K562 (cell line): ENCODE data around the gene RXFP3. TPM values are rescaled to one million over a fixed set of nuclear protein-coding genes. Genes with fewer than 3 reads are reported as not detected.

ENCODE experiments used
- CTCFL ChIP-seq: IDR thresholded peaks from 2 replicates; pipeline ENCODE4 v1.6.1; 2011; ENCODE audit warnings: borderline replicate concordance, low read depth, mild to moderate bottlenecking, moderate library complexity, low read length; ENCODE audit not compliant: insufficient read depth, poor library complexity, severe bottlenecking
- DEAF1 ChIP-seq: fragments of 450-650 bp; formaldehyde crosslinking; IDR thresholded peaks from 2 replicates; pipeline ENCODE4 v1.4.0; 2020; ENCODE audit warnings: mild to moderate bottlenecking, moderate library complexity
- KLF16 ChIP-seq: IDR thresholded peaks from 2 replicates; pipeline ENCODE4 v1.6.1; 2016; ENCODE audit warnings: antibody characterized with exemption
- POLR3A ChIP-seq: IDR thresholded peaks from 2 replicates; pipeline ENCODE4 v1.6.1; 2011; ENCODE audit warnings: borderline replicate concordance, mild to moderate bottlenecking, moderate library complexity; ENCODE audit not compliant: insufficient read length, insufficient read depth; ENCODE audit errors: extremely low read depth
- RAD21 ChIP-seq, 2 experiments: fragments of 250-450 bp in 1 of 2; fragments of 450-650 bp in 1 of 2; sonication (Bioruptor Pico) in 1 of 2; formaldehyde crosslinking in 1 of 2; IDR thresholded peaks in 1 of 2; conservative IDR thresholded peaks in 1 of 2; 2 replicates each; pipeline versions ENCODE4 v1.4.0 to v1.8.0; 2020 to 2022; ENCODE audit warnings: mild to moderate bottlenecking in 2 of 2, moderate library complexity in 1 of 2
- ZNF354B ChIP-seq: fragments of 250-450 bp; sonication (Bioruptor Pico); IDR thresholded peaks from 2 replicates; pipeline ENCODE4 v1.4.0; 2020
- polyA plus RNA-seq, 8 experiments: library from polyadenylated mRNA; depleted of rRNA in 4 of 8; stranded (reverse) in 5 of 8; unstranded in 3 of 8; fragments of >200 nt; fragmentation: Nextera tagmentation in 2 of 8; fragmentation: Illumina TruSeq in 1 of 8; extraction: Ambion mirVana in 2 of 8; extraction: Trizol in 1 of 8; gene quantifications; 2 replicates each; pipeline versions ENCODE4 v1.2.1 to v1.2.3, GENCODE V29; 2011 to 2014; ENCODE audit warnings: inconsistent platforms in 1 of 8, missing spikeins in 1 of 8
- total RNA-seq, 7 experiments: library from RNA; depleted of rRNA in 6 of 7; stranded (reverse); fragments of >200 nt in 6 of 7; fragmentation: Illumina TruSeq in 2 of 7; extraction: Trizol in 2 of 7; gene quantifications; 2 replicates each; pipeline versions ENCODE4 v1.2.1 to v1.2.3, GENCODE V29; 2011 to 2021; ENCODE audit warnings: low replicate concordance in 1 of 7

RXFP3 gene
- total and polyA plus RNA-seq, 9 of the 15 experiments (the other 6 are each of a cell fraction or from before 2014, with no cell fraction given): not detected

- TF ChIP-seq DEAF1 (0 out of 2 replicates have a peak, but pooled peaks have one; percentile 34), RAD21 (CRISPR knock-in tag; conservative IDR thresholded peaks at IDR 0.05 in 1 of 2, IDR thresholded peaks at IDR 0.05 in 1 of 2) (peak; percentile 50 to 72), CTCFL (peak; percentile 4), POLR3A (no peak), ZNF354B (CRISPR knock-in tag) (no peak), KLF16 (0 out of 2 replicates have a peak, but pooled peaks have one; percentile 21)
- TF ChIP-seq, all 486 proteins: peak for 7
These were observed 33.6 kb downstream of the RXFP3 start (continued) for GRCh38 chr5:33969572-33970452.
